ENCODE measurements around the gene ANTXR1.
"Not testable (repeated sequence)": the region's sequence is repeated elsewhere in the genome, so short reads cannot be mapped to it uniquely, and the experiment has no call there.

The ANTXR1 gene

DNA sequence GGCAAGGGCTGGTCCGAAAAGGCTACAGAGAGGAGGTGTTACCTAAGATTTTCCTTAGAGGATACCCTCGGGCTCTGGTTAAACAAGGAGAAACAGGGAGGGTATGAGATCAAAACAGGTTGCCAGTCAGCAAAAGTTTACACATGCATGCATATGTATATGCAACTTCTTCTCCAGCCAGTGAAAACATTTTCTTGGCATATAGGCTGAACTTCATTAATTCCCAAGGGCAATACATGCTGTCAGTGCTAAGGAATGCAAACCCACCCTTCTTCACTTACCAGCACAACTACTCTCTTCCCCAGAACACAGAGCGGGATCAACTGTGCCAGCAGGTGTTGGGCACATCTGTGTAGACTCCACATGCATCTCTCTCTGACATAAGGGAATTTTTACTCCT, 198.1 kb downstream of the ANTXR1 start:
- DNase-seq (ENCODE audit: low read depth), result no peak

DNA sequence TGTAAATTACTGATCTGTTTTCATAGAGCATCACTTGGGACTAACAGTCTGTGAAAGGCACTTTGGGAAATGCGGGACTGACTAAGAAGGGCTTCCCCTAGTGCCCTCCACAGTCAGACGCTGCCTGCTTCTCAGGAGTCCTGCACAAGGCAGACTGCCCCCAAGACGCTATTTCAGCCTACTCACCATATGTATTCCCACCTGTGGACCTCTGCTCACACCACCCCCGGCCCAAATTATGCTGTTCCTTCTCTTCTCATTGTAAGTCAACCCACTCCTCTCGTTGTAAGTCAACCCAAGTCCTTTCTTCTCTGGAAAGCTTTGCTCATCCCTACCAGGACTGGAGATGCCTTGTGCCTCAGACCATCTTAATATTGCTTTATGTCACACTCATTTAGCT, 198.7 kb downstream of the ANTXR1 start:
- DNase-seq (ENCODE audit: low read depth), result no peak

DNA sequence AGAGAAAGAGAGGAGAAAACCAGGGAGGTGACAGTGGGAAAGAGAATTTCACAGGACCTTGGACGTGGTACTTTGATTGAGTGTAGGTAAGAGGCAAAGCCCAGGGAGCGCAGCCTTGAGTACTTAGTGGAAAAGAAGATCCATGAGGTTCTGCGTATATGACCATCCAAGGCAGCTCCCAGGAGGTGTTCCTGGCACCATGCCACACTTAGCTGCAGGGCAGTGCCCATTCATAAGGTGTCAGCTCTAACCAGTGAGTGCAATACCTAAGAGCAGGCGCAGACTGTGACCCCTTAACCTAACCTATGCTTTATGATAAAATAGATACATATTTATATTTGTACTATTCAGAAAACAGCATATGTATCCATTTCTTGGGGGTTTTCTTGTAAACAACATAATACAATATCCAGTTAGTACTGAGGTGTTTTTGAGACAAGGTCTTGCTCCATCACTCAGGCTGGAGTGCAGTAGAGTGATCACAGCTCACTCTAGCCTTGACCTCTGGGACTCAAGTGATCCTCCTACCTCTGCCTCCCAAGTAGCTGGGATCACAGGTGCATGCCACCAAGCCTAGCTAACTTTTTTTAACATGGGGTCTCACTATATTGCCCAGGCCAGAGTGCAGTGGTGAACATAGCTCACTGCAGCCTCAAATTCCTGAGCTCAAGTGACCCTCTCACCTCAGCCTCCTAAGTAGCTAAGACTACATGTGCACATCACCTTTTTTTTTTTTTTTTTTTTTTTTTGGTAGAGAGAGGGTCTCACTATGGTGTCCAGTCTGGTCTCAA, 199.5 kb downstream of the ANTXR1 start:
- no peak for DNase-seq (ENCODE audit: low read depth)

DNA sequence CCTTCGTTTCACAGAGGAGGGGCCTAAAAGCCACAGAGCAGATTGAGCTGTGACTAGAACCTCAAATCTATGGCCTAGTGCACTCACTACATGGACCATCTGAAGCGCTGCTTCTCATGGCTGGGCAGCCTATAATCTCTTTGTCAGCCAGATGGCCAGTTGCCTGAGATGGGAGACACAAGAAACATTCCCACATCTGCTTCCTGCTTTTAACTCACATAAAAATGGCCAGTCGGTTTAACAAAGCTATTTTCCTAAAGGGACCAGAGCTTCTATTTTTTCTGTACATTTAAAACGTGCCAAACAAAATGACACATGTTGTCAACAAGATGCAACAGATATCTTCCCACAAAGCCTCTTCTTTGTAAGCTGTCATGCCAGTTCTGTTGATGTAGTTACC, 200.2 kb downstream of the ANTXR1 start:
- DNase-seq (ENCODE audit: low read depth), result no peak

DNA sequence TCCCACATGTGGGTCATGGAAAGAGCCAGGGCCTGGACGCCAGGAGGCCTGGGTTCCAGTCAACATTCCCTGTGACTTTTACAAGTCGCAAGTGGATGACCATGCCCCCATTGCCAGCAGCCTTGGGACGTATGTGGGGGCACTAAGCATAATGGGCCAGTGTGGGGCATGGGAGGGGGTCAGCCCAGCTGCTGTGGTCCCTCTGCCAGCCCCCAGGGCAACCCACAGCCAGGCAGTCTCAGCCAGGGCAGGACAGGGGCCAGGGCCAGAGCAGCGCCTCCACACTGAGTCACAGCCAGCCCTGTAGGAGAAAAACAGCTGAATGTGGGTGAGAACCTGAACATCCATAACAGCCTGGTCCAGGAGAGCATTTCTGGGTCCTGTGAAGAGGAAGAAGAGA, 200.8 kb downstream of the ANTXR1 start:
- no peak for DNase-seq (ENCODE audit: low read depth)

DNA sequence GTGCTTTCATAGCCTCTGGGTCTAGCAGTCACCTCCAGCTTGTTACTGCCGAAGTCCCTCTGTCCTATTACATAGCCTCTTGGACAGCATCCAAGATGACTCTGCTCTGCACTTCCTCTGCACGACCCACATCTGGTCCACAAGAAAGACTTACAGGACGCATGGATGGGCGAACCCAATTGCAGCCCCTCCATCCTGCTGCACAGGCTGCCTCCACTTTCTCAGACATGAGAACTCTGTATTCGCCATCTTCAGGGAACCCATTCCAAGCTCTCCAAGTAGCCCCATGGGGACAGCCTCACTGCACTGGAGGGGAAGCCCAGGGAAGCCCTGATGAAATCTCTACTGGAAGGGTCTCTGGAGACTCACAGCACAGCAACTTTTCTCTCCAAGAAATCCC, 201.9 kb downstream of the ANTXR1 start:
- DNase-seq (ENCODE audit: low read depth), result no peak

DNA sequence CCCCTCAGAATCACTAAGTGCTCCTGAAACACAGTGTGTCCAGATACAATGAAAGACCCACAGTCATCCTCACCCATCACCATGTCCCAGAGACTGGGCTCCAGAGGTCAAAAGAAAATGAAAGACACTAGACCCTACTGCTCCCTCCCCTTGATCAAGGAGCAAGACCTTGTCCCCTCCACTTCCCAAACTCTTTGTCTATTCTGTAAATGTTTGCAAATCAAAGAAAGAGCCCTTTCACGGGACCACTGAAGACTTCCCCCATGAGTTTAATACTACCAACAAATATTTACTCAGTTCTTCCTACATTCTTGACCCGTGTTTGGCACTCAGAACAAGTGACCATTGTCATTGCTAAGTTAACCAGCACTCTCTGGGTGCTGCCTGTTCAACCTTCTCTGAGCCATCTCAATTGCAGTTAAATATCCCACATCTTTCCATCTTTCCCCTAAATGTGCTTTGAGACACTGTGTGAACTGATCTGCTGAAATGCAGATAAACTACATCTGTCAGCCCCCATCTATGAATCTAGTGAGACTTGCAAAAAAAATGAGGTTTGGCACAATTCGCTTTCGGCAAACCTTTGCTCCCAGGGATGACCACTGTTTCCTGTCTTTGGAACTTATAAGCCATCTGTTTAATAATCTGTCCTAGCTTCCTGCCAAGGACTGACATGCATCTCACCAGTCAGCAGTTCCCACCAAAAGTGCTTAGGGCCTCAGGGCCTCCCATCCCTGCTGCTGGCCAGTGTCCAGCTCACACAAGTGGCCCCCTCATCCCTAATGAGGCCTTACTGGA, 203.8 kb downstream of the ANTXR1 start:
- no peak for DNase-seq (ENCODE audit: low read depth)

DNA sequence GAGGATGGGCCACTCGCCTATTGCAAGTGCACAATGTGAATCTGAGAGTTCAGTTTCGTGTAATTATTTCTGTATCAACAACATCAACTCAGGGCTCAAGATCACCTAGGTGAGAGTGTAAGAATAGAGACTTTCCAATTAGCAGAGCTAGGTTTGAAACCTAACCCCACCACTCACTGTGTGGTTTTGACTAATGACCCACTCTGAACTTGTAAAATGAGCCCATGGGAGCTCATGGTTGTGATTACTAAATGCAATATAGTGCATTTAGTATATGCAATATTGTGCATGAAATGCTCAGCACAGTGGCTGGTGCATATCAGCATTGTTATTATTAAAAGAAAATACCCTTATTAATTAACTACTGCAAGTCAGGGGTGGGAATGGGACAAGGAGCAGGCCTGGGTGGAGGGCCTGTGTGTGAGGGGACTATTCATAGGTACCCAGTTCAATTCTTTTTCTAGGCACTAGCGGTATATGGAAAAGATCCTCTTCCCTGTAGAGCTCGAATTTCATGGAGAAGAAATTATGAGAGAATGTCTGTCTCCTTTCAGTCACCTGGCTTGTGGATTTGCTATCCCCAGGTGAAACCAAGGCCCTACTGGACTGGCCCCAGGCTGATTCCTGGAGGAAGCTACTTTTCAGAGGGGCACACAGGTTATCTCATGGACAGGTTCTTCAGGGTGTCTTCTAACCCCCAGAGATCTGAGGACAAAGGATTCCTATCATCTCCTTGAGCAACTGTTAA, 204.5 kb downstream of the ANTXR1 start:
- DNase-seq (ENCODE audit: low read depth), result no peak

DNA sequence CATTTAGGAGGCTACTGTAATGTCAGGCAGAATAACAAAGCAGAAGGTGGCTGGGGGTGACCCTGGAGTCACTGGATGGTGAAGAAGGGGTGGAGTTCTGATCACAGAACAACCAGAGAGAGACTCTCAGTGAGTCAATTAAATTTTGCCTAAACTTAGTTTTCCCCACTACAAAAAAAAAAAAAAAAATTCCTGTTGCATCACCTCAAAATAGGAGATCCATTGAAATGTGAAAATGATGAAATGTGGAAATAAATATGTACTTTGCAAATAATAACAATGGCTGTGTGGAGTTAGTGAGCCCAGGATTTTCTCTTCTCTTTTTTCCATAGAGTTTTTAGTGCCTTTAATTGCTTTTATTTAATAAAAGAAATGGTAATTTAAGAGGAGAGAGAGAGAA, 208.5 kb downstream of the ANTXR1 start:
- DNase-seq (ENCODE audit: low read depth), result no peak

DNA sequence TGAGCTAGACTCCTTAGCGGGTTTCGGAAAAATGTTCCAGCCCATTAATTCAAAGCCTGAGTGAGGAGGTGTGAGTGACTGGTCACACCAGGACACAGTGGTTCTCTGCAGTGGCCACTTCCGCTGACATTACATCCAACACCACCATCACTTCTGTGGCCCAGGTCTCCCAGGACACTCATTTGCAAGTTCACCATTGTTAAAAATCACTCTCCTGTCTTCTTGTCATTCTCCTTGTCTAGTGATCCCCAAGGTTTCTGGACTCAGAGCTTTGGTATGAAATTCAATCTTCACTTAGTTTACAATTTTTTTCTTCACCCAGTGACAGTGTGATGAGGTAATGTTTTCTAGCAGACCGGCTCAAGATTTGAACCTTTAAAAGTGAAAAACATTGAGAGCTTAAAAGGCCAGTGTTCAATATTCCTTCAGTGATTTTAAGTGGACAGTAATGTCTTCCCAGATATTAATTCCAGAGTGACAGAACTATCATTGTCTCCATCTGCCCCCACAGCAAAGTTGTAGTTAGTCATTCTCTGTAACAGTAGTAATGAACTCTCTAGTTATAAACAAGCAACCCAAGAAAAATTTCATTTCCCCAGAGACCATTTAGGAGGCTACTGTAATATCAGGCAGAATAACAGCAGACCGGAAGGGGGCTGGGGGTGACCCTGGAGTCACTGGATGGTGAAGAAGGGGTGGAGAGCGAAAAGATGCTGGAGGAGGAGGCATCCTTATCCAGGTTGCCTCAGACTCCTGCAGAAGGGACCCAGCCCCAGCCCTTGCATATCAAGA, 209.2 kb downstream of the ANTXR1 start:
- no peak for DNase-seq (ENCODE audit: low read depth)

DNA sequence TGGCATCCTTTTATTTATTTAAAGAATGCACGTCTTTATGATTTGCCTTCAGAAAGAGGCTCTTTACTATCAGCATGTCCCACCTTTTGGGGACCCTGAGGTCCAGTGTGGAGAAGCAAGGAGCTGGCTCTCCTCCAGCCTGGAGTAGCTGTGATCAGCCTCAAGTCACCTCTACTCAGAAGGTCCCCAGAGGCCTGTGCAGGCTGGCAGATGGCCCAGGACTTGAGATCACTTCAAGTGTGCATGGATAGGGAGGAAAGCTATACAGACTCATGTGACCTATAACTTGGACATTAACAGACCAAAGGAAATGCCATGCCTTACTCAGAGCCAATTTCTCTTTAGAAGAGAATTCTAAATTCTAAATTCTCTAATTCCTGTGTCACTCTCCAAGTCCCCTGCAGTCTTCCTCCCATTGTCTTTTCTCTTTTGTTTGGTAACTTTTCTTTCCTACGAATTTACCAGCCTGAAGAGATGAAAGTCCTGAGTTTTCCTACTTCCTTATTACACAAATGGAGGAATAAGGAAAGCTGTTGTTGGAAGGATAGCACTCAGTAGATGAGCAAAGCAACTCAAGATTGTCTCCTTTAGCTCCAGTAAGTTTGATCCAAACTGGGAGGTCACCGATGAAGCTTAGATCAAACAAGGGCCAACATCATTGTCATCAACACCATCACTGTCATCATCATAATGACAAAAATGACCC, 210.1 kb downstream of the ANTXR1 start:
- DNase-seq (ENCODE audit: low read depth), result no peak

DNA sequence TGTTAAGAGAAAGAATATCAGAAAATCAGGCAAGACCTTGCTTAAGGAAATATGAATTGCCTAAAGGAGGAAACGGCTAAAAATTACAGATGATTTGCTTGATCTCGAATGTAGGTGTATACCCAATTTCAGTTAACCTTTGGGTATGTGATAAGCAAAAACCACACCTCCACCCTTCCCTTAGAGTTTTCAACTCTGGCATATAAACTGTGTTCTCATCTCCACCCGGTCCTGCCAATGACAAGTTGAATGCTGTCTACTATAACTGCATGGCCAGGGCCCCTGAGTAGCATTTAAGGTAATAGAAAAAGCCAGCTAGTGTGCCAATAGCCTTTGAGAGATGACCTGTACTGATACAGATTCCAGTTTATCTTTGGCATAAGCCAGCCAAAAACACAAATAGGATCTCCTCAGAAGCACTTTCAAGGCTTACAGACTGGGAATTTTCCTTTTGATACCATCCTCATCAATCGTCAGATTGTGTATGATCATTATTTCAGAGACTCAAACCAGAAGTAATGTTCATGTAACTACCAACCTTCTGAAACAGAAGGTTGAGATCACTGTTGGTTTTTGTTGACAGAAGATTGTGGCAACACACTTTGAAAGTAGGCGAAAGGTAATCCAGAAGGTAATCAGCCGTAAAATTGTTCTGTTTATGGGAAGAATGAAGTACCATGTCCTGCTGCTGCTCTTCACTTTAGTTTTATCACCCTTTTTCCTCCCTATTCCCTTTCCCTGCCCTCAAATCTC, 211.0 kb downstream of the ANTXR1 start:
- DNase-seq (ENCODE audit: low read depth), result no peak

DNA sequence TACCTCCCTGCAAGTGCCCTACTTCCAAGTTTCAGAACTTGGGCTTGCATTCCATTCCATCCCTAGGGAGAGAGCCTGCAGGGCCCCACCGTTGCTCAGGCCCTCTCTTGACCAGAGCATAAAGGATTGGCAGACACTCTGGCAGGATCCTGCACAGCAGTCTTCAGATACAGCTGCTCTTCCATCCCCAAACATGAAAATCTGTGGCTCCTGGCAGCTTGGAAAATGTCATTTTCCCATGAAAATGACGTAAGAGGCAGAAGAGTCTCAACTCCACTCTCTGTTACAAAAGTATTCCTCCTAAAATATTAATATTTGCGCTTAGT, 211.5 kb downstream of the ANTXR1 start:
- no peak for DNase-seq (ENCODE audit: low read depth)

DNA sequence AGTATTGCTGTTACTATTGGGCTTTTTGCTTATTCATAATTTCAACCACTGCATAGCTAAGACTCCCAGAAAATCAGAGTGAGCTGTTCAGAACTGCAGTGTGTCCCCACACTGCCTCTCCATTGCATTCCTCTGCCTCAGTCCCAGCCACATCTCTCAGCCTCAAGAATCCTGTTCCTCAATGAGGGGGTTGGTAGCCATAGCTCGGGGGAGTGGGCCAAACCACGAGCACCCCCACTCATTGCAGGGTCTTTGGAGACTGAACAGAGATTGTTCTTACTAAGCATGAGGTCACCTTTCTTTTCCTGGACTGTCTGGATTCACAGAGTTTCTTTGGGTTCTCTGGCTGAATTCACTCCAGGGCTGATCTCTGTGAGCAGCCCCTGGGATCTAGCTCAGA, 213.0 kb downstream of the ANTXR1 start:
- DNase-seq (ENCODE audit: low read depth), result no peak

DNA sequence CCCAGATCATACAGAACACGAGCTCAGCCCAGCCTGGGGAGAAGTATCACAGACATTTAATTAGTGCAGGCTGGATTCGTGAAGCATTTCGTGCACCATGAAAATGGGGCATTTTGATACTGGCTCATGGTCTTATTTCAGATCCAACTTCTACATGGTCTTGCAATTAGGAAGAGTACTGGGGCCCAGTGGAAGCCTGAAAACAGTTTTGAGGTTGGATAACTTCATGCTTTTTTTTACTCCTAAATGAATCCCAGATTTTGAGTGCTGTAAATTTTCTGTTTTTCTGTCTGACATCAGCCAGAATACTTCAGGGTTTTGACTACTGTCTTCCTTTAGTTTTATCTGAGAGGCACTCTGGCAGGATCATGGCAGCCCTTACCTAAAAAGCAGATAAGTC, 213.9 kb downstream of the ANTXR1 start:
- no peak for DNase-seq (ENCODE audit: low read depth)

DNA sequence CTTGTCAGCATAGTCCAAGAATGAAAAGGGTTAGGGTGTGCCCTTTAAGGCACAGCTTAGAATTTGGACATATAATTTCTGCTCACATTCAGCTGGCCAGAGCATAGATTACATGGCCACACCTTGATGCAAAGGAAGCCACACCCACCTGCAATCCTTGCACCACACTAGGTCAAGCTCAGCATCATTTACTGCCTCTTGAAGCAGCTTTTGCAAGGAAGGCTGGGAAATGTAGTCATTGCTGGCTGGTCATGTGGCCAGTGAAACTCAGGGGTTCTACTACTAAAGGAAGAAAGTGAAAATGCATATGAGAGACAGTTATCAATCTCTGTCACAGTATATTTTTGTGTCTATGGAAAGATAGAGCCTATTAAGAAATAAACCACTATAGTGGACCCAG, 214.7 kb downstream of the ANTXR1 start:
- no peak for DNase-seq (ENCODE audit: low read depth)

DNA sequence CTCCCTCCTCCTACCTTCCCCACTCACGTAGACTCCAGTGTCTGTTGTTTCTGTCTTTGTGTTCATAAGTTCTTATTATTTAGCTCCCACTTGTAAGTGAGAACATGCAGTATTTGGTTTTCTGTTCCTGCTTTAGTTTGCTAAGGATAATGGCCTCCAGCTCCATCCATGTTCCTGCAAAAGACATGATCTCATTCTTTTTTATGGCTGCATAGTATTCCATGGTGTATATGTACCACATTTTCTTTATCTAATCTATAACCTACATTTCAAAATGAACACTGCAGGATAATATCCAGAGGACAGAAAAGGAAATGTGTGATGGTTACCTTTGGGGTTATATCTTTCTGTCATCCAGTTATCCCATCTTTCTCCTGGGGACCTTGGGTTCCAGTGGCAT, 218.0 kb downstream of the ANTXR1 start:
- DNase-seq (ENCODE audit: low read depth), result not testable (repeated sequence)

DNA sequence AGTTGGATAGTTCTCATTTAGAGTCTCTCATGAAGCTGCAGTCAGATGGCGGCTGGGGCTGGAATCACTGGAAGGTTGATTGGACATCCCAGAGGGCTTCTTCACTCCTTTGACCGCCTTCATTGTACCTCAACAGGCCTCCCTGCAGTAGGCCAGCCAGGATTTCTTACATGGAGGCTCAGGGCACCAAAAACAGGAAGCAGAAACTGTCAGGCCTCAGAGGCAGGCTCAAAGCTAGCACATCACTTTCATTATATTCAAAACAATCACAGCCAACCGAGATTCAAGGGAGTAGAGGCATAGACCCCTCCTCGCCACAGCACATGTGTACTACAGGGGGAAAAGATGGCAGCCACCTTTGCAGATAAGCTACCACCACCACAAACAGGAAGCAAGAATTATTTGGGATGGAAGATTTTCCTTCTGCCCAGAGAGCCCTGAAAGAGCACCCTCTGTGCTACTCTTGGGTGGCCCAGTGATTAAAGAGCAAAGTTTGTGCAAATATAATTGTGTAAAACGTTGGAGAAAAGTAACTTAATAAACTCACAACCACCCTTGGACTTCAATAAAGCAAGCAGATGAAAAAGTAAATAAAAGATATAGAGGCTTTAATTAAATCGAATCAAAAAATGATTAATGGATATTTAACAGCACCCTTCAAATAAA, 218.8 kb downstream of the ANTXR1 start:
- no peak for DNase-seq (ENCODE audit: low read depth)

DNA sequence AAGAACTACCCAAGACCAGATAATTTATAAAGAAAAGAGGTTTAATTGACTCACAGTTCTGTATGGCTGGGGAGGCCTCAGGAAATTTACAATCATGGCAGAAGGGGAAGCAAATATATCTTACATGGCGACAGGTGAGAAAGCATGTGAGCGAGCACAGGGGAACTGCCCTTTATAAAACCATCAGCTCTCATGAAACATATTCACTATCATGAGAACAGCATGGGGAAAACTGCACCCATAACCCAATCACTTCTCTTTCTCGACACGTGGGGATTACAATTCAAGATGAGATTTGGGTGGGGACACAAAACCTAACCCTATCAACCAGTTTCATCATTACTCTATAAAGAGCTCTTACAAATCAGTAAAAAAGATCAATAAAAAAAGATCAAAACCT, 222.9 kb downstream of the ANTXR1 start:
- DNase-seq (ENCODE audit: low read depth), result not testable (repeated sequence)

DNA sequence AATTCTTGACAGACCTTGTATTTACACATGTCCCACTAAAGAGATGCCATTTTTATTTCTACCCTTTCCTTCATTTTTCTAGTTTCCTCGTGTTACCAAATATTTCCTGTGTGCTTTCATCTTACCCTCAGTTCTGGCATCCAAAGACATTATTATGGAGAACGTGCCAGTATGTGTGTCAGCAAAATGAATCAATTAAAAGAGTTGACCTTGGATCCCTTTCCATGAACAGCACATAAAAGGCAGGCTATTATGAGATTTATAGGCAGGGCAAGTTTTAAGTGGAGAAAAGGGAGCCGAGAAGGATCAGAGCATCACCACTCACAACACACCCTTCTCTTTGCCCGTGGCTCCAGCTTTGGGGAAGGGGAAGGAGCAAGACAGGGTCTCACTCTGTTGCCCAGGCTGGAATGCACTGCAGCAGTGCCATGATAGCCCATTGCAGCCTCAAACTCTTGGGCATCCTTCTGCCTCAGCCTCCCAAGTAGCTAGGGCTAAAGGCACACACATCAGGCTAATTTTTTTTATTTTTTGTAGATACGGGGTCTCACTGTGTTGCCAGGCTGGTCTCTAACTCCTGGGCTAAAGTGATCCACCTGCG, 224.2 kb downstream of the ANTXR1 start:
- DNase-seq (ENCODE audit: low read depth), result no peak
